ENCODE results near the gene GRID2. TPM values are rescaled to one million over a fixed set of nuclear protein-coding genes. Genes with fewer than 3 reads are reported as not detected.

GRID2 gene
- total and polyA plus RNA-seq, 10 of the 15 experiments (the other 5 are each of a cell fraction or from before 2014, with no cell fraction given) = not detected

GRCh38 chr4:93759506-93759905, 1455.7 kb downstream of the GRID2 start:
- Histone ChIP-seq H3K36me3 (ENCODE audit: control insufficient read depth in 2 of 2, insufficient read depth in 2 of 2, low read length in 1 of 2) (no peaks in the 10 kb centered on the region), H3K27me3 (replicated peaks in 1 of 2; ENCODE audit: control insufficient read depth in 2 of 2, insufficient read depth in 2 of 2, low read length in 1 of 2) (no peaks in the 10 kb centered on the region), H4K20me1 (ENCODE audit: control insufficient read depth, insufficient read depth) (no peaks in the 10 kb centered on the region), H3K79me2 (ENCODE audit: control insufficient read depth, insufficient read depth, low read length) (no peaks in the 10 kb centered on the region), H2AFZ (ENCODE audit: control insufficient read depth, low read depth, low read length) (no peak overlapping the region), H3K4me1 (ENCODE audit: control insufficient read depth, insufficient read depth, low read length) (no peaks in the 10 kb centered on the region), H3K27ac (ENCODE audit: control insufficient read depth, insufficient read depth) (no peak overlapping the region), H3K4me2 (ENCODE audit: control insufficient read depth, insufficient read depth) (no peak overlapping the region), H3K4me3 (no peak overlapping the region), H3K9ac (ENCODE audit: control insufficient read depth, insufficient read depth, low read length) (no peak overlapping the region), H3K9me3 (replicated peaks; ENCODE audit: control insufficient read depth, insufficient read depth, low read length) (no peaks in the 10 kb centered on the region)
- SMC1A ChIA-PET (ENCODE audit: uncharacterized antibody, unreplicated experiment) = interaction anchor here (1.0 to 1.5 kb wide), 2 partner anchors 10 to 49 kb away, joined by 3 to 4 read pairs; no protein-coding TSS in a partner anchor
- TF ChIP-seq SPI1 (IDR thresholded peaks at IDR 0.05; ENCODE audit: borderline replicate concordance, insufficient read depth, low read depth, low read length) (peak; percentile 73; the same call in 1 of the 2 replicates), MEF2B (IDR thresholded peaks at IDR 0.05; ENCODE audit: partially characterized antibody, poor library complexity, severe bottlenecking) (peak; percentile 31), MEF2A (IDR thresholded peaks at IDR 0.05; ENCODE audit: insufficient read depth, low read depth, low read length) (no peak)
- intact Hi-C loops (cut with micrococcal nuclease; ENCODE audit: unreplicated experiment) = no loop called here
- peak; percentile 41; the same call in 2 of the 3 replicates for ATAC-seq
- CTCF ChIA-PET = no interaction called here
- POLR2A ChIA-PET = no interaction called here
- no peak for FAIRE-seq
- WGBS (ENCODE audit: insufficient coverage, insufficient replicate concordance, low lambda C conversion rate, missing lambda C conversion rate) = 20% methylated on average over 2 of the region's 2 CpGs
- in situ Hi-C loops (cut with MboI) = no loop called here
- BruUV-seq (replicated peaks) = no TSS peak
- RAD21 ChIA-PET (ENCODE audit: unreplicated experiment) = no interaction called here
- DNase-seq (ENCODE audit: low read depth, low spot score) = no peak

- Histone ChIP-seq H3K27ac (ENCODE audit: control insufficient read depth, insufficient read depth) (no peak overlapping the region), H3K4me1 (ENCODE audit: control insufficient read depth, insufficient read depth, low read length) (no peaks in the 10 kb centered on the region), H3K27me3 (replicated peaks in 1 of 2; ENCODE audit: control insufficient read depth in 2 of 2, insufficient read depth in 2 of 2, low read length in 1 of 2) (no peaks in the 10 kb centered on the region), H3K4me2 (ENCODE audit: control insufficient read depth, insufficient read depth) (no peak overlapping the region), H3K9ac (ENCODE audit: control insufficient read depth, insufficient read depth, low read length) (no peak overlapping the region), H3K36me3 (ENCODE audit: control insufficient read depth in 2 of 2, insufficient read depth in 2 of 2, low read length in 1 of 2) (no peaks in the 10 kb centered on the region), H4K20me1 (ENCODE audit: control insufficient read depth, insufficient read depth) (no peaks in the 10 kb centered on the region), H3K4me3 (no peak overlapping the region), H3K79me2 (ENCODE audit: control insufficient read depth, insufficient read depth, low read length) (no peaks in the 10 kb centered on the region), H2AFZ (ENCODE audit: control insufficient read depth, low read depth, low read length) (no peak overlapping the region), H3K9me3 (replicated peaks; ENCODE audit: control insufficient read depth, insufficient read depth, low read length) (no peaks in the 10 kb centered on the region)
- ChIA-PET SMC1A (ENCODE audit: uncharacterized antibody, unreplicated experiment) (interaction anchor here (2.2 to 4.8 kb wide), 2 partner anchors 10 to 47 kb away, joined by 13 to 100 read pairs; no protein-coding TSS in a partner anchor), POLR2A (no interaction called here), CTCF (interaction anchor here (2.5 to 5.6 kb wide), 2 partner anchors 11 to 50 kb away, joined by 17 to 82 read pairs; no protein-coding TSS in a partner anchor), RAD21 (ENCODE audit: unreplicated experiment) (interaction anchor here (0.7 kb wide), 2 partner anchors 49 to 212 kb away, joined by 3 read pairs; no protein-coding TSS in a partner anchor)
- WGBS (ENCODE audit: insufficient coverage, insufficient replicate concordance, low lambda C conversion rate, missing lambda C conversion rate) = 82% methylated on average over 2 of the region's 2 CpGs
- ATAC-seq = no peak
- no peak for DNase-seq (ENCODE audit: low read depth, low spot score)
- in situ Hi-C loops (cut with MboI) = loop anchor here (10.0 kb wide), 1 partner anchor 55 kb away; no protein-coding TSS in a partner anchor
- intact Hi-C loops (cut with micrococcal nuclease; ENCODE audit: unreplicated experiment) = loop anchor here (10.0 kb wide), 2 partner anchors 195 to 595 kb away; no protein-coding TSS in a partner anchor
- BruUV-seq (replicated peaks) = no TSS peak
- no peak for FAIRE-seq
- TF ChIP-seq GABPA (IDR thresholded peaks at IDR 0.05; ENCODE audit: low read depth) (no peak), MEF2B (IDR thresholded peaks at IDR 0.05; ENCODE audit: partially characterized antibody, poor library complexity, severe bottlenecking) (no peak), WRNIP1 (IDR thresholded peaks at IDR 0.05; ENCODE audit: borderline replicate concordance, low read depth, low read length) (no peak), PAX5 (IDR thresholded peaks at IDR 0.05; ENCODE audit: borderline replicate concordance, low read depth, low read length) (no peak), CHD1 (IDR thresholded peaks at IDR 0.05; ENCODE audit: low read depth, low read length) (no peak), IRF3 (IDR thresholded peaks at IDR 0.05) (no peak), SRF (IDR thresholded peaks at IDR 0.05; ENCODE audit: low read depth in 2 of 2, low read length in 2 of 2) (no peak), HCFC1 (IDR thresholded peaks at IDR 0.05; ENCODE audit: low read length) (no peak), TCF3 (IDR thresholded peaks at IDR 0.05; ENCODE audit: borderline replicate concordance, insufficient read depth, low read depth, low read length) (no peak), ZBTB40 (IDR thresholded peaks at IDR 0.05; ENCODE audit: borderline replicate concordance) (no peak)
These were observed 1456.5 kb downstream of the GRID2 start for GRCh38 chr4:93760284-93760683.

Data from GM12878 (cell line).